HG03521 (cell line): ENCODE data around the gene PLSCR2.
"Not testable (repeated sequence)": the region's sequence is repeated elsewhere in the genome, so short reads cannot be mapped to it uniquely, and the experiment has no call there.

ENCODE experiments used
- ATAC-seq: cut with Tn5 transposase; IDR thresholded peaks from one replicate; pipeline ENCODE4 v1.9.1; 2021; ENCODE audit warnings: mild to moderate bottlenecking, moderate library complexity; ENCODE audit not compliant: unreplicated experiment

Gene PLSCR2

GRCh38 chr3:146421819-146422759 is 47.3 kb downstream of the PLSCR2 start:
- ATAC-seq = no peak

GRCh38 chr3:146416366-146416765 is 53.0 kb downstream of the PLSCR2 start:
- ATAC-seq = no peak

GRCh38 chr3:146414010-146414409 is 55.4 kb downstream of the PLSCR2 start:
- ATAC-seq = no peak

GRCh38 chr3:146412711-146413110 is 56.6 kb downstream of the PLSCR2 start:
- not testable (repeated sequence) for ATAC-seq

- ATAC-seq = no peak
Observed at GRCh38 chr3:146407956-146408355, 61.4 kb downstream of the PLSCR2 start.

- no peak for ATAC-seq
Observed at GRCh38 chr3:146404436-146404835, 64.9 kb downstream of the PLSCR2 start.

- no peak for ATAC-seq
Observed at GRCh38 chr3:146403792-146404191, 65.6 kb downstream of the PLSCR2 start.

GRCh38 chr3:146396792-146397191 is 72.6 kb downstream of the PLSCR2 start:
- ATAC-seq = no peak

GRCh38 chr3:146395164-146395563 is 74.2 kb downstream of the PLSCR2 start:
- ATAC-seq = no peak

GRCh38 chr3:146390957-146391356 is 78.4 kb downstream of the PLSCR2 start:
- no peak for ATAC-seq

- ATAC-seq = no peak
Observed at GRCh38 chr3:146390006-146390772, 79.2 kb downstream of the PLSCR2 start.

- no peak for ATAC-seq
Observed at GRCh38 chr3:146387566-146387965, 81.8 kb downstream of the PLSCR2 start.

- no peak for ATAC-seq
Observed at GRCh38 chr3:146386936-146387335, 82.4 kb downstream of the PLSCR2 start.

- ATAC-seq = no peak
Observed at GRCh38 chr3:146384786-146385185, 84.6 kb downstream of the PLSCR2 start.
